ENCODE measurements around the gene ALKBH5.

GRCh38 chr17:18157354-18157985 lies 26.2 kb upstream of the ALKBH5 start:
- TF ChIP-seq EP300 (IDR thresholded peaks at IDR 0.05) (no peak), CTCF (IDR thresholded peaks at IDR 0.05) (no peak), POLR2A (IDR thresholded peaks at IDR 0.05) (no peak)

Measured in tibial nerve (tissue), 4 donors.